GM21723 (cell line): ENCODE measurements around the gene CDH15.

Experiments
- ATAC-seq: cut with Tn5 transposase; IDR thresholded peaks from one replicate; pipeline ENCODE4 v1.9.1; 2021; ENCODE audit warnings: mild to moderate bottlenecking, moderate library complexity; ENCODE audit not compliant: unreplicated experiment

CDH15 gene

GRCh38 chr16:89198417-89199240 lies 27.1 kb downstream of the CDH15 start:
- ATAC-seq, result no peak

DNA sequence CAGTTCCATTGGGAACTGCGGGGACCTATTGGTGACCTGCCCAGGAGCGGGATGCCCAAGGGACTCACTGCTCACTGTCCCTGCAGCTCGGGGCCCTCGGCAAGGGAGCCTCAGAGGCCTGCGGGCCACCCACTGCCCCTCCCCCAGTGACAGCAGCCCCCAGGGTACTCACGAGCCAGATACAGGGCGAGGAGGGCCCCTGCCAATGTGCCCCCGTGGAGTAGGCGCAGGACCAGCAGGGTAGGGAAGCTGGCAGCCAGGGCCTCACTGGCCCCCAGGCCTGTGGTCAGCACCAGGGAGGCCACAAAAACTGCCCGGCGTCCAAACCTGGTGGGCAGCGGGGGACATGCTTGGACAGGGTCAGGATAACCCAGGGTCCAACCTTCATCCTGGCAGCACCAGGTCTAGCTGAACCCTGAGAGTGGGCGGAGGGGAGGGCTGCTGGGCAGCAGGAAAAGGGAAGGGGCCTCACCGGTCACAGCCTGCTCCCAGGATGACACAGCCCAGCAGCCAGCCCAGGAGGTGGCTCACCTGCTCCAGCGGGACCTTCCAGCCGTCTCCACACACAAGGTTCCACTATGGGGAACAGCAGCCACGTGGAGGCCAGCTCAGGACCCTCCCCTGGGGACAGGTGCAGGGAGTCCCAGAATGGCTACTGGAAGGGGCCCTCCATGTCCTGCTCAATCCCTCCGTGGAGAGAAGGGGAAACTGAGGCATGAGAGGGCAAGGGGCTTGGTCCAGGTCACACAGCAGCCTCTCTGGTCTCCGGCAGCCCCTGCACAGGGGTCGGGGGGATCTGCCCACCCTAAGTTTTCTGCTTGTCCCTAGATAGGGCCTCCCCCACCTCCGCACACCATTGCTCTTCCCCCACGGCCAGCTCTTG lies 27.9 kb downstream of the CDH15 start:
- ATAC-seq, result no peak

DNA sequence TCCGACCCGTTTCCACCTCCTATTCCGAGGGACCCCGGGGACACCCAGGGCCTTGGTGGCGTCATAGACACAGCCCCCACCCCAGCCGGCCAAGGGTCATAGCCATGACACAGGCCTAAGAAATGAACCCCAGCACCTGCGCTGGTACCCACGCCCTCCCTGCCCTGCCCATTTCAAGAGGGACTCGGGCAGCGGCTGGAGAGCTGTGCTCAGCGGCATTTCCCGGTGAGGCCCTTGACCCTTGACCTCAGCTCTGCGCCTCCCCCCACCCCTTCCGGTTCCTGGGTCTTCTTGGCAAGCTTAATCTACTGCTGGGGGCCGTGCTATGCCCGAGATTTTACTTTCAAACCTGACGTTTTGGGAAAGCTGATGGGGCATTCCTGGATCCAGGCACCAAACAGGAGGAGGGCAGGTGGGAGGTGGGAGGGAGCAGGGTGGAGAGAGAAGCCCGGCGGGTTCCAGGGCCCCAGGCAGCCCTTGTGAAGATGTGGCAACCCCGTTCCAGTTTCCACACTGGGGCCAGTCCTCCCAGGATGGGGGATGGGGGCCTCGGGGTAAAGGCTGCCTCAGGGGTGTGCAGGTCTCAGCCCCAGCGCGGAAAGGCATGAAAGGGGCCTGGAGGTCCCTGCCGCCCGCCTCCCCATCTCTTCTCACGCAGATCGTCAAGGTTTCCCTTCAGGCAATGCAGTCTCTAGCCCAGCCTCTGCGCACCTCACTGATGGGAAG lies 28.7 kb downstream of the CDH15 start, which contains the start of gene SLC22A31:
TSS of gene SLC22A31 (minus strand) at position 414 of the 726 bp plus-strand sequence. CDS start at position 378, 36 bp downstream.
- no peak for ATAC-seq

GRCh38 chr16:89200850-89201411 lies 29.4 kb downstream of the CDH15 start:
- ATAC-seq, result no peak

DNA sequence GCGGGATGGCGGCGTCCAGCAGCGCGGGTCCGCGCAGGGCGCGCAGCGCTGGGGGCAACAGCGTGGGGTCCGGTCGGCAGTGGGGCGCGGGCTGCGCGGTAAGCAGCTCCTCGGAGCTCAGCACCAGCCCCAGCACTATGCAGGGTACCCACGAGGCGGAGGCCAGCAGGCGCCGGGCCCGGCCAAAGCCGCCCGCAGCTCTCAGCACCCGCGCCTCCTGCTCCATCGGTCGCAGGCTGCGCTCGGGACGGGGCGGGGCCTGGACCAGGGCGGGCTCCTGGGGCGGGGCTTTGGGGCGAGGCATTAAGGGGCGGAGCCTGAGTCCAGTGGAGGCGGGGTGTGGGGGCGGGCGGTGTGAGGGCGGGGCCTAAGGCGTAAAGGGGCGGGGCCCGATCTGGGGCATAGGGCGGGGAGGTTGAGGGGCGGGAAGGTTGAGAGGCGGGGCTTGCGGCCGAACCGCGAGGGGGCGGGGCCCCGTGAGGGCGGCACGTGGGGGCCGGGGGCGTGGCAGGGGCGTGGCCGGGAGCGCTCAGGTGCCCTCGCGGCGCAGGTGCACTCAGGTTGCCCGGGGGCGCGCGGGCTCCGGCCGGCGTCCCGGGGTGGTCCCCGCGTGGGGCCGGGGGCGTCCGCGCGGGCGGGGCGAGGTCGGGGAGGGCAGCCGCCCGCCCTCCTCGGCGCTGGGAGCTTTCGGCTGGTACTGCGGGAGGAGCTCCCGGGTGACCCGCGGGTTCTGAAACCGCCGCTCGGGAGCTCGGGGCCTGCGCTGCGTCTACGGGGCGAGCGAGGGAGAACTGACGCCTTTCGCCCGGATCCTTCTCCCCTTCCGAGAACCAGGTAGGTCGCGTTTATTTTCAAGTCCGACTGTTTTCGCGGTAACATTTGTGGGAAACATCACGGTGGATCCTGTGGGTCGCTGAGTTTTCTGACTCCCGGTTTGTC lies 30.2 kb downstream of the CDH15 start:
- no peak for ATAC-seq

DNA sequence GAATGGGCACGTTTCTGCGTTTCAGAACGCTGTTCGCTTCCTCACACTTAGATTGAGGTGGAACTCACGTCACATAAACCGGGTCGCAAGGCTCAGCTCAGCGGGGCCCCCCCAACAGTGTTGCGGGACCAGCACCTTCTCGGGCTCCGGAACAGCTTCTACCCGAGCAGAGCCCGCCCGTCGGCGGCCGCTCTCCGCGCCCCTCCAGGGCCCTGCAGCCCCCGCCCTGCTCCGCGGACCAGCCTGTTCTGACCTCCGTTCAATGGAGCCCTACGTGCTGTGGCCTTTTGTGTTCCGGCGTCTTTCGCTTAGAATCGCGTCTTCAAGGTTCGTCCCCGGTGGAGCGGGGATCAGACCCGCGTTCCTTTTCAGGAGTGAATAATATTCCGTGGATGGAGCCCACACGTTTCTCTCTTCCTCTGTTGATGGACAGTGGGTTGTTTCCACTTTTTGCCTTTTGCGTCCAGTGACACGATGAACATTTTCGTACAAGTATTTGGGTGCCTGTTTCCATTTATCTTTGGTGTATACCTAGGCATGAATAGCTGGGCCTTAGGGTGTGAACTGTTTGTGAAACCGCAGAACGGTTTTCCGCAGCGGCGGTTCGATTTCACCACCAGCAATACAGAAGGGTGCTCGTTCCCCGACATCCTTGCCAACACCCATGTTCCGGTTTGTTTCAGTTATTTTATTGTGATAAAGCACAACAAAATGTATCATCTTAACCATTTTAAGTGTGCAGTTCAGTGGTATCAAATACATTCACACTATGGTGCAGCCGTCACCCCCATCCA lies 31.1 kb downstream of the CDH15 start:
- no peak for ATAC-seq

DNA sequence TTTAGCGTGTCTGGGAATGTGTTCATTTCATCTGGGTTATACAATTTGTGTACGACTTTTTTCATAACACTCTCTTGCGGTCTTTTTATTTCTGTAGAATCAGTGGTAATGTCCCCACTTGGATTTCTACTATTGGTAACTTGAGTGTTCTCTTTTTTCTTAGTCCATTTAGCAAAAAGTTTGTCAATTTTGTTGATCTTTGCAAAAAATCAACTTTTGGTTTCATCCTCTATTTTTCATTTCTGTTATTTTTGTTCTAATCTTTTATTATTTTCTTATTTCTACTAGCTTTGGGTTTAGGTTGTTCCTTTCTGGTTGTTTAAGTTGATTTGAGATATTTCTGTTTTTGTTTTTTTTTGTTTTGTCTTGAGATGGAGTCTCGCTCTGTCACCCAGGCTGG lies 36.4 kb downstream of the CDH15 start:
- ATAC-seq, result no peak

- ATAC-seq, result no peak
Measured at GRCh38 chr16:89209522-89210044, 38.0 kb downstream of the CDH15 start.

- ATAC-seq, result no peak
Measured at GRCh38 chr16:89210165-89210903, 38.8 kb downstream of the CDH15 start.

GRCh38 chr16:89210904-89211515 lies 39.5 kb downstream of the CDH15 start:
- ATAC-seq, result no peak

DNA sequence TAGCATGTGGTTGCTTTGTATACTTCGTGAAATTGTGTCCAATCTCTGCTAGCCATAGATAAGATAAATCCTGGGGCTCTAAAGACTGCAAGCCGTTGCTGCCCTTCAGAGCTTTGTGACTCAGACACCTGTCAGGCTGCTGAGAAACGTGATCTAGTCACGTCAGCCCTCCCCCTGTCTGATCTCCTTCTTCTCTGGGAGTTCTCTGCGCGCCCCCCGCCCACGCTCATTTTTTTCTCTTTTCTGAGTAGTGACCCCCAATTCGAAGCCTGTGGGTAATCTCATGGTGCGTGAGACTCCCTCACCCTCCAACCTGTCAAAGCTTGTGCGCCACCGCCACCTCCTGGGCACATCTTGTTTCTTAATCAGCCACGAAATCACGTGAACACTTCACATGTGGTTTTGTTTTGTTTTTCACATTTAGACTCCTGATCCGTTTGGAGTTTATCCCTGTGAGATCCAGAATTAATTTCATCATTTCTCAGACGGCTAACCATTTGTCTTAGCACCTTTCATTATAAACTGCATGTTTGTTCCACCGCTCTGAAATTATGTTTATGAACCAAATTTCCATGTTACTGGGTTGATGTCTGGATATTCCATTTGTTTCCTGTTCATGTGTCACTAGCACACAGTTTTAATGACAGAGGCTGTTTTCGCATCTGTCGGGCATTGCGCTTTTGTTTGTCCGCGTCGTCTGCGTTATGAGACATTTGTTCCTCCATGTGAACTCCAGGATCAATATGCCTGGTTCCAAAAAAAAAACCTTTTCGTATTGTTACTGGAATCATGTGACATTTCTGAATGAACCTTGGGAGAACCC lies 45.0 kb downstream of the CDH15 start:
- peak; percentile 51 for ATAC-seq

- no peak for ATAC-seq
Measured at GRCh38 chr16:89217138-89217387, 45.5 kb downstream of the CDH15 start.

- ATAC-seq, result peak; percentile 82
Measured at GRCh38 chr16:89217388-89218191, 46.0 kb downstream of the CDH15 start, which contains the start of gene ZNF778. ZNF778 (plus strand) TSS chr16:89217703; CDS start chr16:89221128, 3,425 bp downstream.

DNA sequence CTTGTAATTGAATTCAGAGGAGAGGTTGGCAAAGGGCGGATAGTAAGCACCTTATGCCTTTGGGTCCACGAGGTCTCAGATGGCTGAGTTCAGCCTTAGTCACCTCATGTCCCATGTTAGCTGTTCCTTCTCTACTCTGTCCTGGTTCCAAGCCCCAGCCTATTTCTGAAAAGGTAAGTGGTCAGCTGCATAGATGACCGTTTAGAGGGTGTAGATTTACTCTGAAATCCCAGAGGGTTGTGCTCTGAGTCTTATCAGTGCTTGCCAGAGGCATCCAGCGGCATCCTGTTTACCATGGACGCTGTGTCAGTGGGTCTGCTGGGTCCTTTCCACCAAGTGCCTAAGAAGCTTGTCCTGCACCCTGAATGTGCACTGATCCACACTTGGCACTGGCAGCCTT lies 47.8 kb downstream of the CDH15 start:
- ATAC-seq, result no peak

GRCh38 chr16:89221604-89222003 lies 50.1 kb downstream of the CDH15 start:
- no peak for ATAC-seq

GRCh38 chr16:89222931-89223330 lies 51.4 kb downstream of the CDH15 start:
- no peak for ATAC-seq
